SIG-M5 treated with dmso at 0.1 percent for 504 hours (cell line): Measurements from ENCODE around the gene SF3B4.

Source experiments
- DNase-seq: peaks from one replicate; lab custom pipeline; 2025; ENCODE audit not compliant: unreplicated experiment; lab: John Stamatoyannopoulos, UW

Gene SF3B4

GRCh38 chr1:149933208-149933607, 5.6 kb upstream of the SF3B4 start:
- no peak for DNase-seq

GRCh38 chr1:149932474-149932873, 4.9 kb upstream of the SF3B4 start:
- DNase-seq: no peak

DNA sequence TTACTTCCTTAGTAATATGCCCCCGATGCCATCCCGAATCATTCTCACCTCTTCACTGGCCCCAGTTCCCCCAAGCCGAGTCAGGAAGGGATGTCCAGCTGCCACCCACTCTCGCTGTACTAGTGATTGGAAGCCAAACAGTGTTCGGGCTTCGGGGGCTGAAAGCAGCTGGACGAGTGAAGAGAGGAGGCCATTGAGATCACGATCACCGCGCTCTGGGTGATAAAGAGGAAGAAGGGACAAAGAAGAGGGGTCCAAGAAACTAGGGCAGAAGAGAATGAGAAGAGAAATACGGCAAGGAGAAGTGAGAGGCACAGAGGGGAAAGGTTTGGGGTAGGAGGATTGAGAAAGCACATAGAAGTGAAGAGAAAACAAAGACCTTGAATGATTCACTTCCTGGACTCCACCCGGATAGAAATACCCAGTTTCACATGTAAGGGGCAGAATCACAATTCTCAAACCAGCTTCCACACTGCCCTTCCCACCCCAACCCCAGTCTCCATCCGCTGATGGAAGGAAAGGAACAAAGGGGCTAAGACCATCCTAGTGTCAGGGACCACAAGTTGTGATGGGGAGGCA, 3.7 kb upstream of the SF3B4 start:
- peak; percentile 97 for DNase-seq

- DNase-seq: no peak
Measured at GRCh38 chr1:149929856-149930255, 2.3 kb upstream of the SF3B4 start.

GRCh38 chr1:149928401-149928724, 760 bp upstream of the SF3B4 start:
- DNase-seq: peak; percentile 82

GRCh38 chr1:149927056-149927562, 494 bp downstream of the SF3B4 start:
- peak; percentile 31 for DNase-seq

DNA sequence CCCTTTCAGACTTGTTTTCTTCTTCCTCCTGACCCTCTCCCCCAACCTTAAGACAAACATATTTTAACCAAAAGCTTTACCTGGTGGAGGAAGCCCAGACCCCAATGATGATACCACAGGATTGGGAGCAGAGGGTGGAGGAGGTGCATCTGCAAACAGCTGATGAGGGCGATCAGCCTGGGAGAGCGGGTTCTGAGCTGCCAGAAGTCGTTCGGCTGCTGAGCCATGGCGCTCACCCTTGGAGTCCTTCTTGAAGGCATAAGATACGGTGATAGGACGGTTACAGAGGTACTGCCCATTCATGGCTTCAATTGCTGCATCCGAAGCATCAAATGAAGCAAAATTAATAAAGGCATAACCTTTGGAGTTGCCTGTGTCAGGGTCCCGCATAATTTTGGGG, 1.3 kb downstream of the SF3B4 start:
- DNase-seq: no peak

DNA sequence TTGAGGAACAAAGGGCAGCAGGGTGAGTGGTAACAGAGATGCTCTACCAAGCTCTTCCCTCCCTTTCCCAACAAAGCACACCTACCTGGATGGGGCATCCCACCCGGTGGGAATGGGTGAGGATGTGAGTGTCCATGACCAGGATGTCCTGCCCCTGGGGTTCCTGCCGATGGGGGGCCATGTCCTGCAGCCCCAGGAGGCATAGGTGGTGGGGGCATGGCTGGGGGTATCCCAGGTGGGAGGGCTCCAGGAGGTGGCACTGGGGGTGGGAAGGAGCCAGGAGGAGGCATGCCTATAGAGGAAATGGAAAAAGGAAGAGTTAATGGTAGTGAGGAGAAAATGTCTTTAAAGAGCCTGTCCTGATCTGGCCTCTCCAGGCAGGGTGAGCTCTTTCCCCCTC, 1.9 kb downstream of the SF3B4 start:
- no peak for DNase-seq

DNA sequence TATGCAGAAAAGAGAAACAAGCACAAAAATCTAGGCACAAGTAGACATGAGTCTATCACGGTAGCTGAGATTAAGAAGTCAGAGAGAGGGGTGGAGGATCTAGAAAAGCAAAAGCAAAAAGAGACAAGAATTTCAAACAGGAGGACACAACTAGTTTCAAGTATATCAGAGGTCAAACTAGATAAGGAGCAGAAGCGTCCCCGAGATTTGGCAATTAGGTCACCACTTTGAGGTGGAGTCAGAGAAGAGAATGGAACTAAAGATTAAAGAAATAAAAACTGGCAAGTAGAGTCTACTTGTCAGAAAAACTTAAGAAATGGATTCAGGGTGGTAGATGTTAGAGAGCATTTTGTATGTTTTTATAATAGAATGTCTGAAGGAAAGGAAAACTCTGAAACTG, 2.3 kb downstream of the SF3B4 start:
- no peak for DNase-seq

- DNase-seq: no peak
Measured at GRCh38 chr1:149923626-149924025, 4.0 kb downstream of the SF3B4 start.

DNA sequence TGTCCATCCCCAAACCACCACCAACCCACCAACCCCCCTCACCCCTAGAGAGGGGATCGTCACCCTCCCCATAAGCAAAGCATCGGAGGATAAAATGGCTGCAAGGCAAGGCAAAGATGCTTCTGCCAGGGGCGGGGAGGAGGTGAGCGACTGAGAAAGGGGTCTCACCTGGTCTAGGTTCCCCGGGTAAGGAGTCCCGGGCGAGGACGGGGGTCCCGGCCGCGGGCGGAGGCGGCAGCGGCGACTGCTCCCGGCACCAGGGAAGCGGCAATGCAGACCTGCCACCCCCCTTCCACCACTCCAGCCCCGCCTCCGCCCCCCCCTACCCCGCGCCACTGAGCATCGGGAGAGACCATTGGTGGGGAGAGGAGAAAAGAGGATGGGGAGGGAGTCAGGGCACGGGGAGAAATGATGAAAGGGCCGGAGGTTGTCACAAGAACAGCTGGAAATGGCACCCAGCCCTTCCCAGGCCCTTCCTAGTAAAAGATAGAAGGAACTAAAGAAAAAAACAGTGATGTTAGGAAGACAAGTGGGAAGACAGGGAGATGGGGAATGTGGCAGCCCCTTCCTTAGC, 9.9 kb downstream of the SF3B4 start, which contains the start of gene SV2A:
Gene SV2A (minus strand): TSS at position 274 of the 574 bp plus-strand sequence. CDS start 4,004 bp downstream, outside the sequence.
- peak; percentile 57 for DNase-seq

DNA sequence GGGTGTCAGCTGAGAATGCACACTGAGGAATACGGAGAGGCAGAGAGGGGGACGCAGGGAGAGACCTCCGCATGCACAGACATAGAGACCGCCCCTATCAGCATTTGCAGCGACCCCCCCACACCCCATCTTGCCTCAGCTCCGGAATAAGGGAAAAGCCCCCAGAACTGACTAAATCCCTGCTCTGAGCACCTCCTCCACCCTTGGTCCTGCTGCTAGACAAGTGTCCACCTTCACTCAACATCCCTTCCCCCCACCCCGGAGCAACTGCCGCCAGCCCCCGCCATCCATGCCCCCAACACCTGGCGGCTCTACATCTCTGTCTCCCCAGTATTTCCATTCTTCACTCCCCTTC, 10.7 kb downstream of the SF3B4 start:
- no peak for DNase-seq

DNA sequence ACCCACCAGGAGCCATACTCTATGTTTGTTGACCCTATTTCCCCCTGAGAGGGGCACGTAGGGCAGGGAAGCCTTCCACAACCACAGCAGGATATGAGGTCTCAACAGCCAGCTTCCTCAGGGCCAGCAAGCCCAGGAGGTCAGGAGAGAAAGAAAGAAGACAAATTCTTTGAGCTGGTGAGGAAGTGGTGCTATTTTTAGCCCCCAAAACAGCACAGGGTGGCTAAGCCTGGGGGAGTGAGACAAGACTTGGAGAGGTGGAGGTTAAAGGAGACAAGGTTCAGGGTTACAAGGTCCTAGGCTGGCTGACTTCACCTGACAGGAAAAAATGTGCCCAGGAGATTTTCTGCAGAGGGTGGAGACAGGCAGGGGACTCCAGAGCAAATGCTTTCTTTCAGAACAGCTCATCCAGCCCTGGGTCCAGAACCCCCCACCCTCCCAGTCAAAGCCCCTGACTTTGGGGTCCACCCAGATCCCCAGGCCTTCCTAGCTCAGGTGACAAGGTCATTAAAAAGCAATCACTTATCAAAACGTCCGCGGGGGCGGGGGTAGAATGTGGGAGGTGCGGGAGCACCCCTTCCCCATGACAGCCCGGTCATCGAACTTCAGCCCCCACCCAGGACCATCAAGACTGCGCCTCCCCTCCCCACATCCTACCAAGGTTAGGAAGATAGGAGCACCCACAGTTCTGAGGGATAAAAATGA, 11.3 kb downstream of the SF3B4 start:
- DNase-seq: no peak

DNA sequence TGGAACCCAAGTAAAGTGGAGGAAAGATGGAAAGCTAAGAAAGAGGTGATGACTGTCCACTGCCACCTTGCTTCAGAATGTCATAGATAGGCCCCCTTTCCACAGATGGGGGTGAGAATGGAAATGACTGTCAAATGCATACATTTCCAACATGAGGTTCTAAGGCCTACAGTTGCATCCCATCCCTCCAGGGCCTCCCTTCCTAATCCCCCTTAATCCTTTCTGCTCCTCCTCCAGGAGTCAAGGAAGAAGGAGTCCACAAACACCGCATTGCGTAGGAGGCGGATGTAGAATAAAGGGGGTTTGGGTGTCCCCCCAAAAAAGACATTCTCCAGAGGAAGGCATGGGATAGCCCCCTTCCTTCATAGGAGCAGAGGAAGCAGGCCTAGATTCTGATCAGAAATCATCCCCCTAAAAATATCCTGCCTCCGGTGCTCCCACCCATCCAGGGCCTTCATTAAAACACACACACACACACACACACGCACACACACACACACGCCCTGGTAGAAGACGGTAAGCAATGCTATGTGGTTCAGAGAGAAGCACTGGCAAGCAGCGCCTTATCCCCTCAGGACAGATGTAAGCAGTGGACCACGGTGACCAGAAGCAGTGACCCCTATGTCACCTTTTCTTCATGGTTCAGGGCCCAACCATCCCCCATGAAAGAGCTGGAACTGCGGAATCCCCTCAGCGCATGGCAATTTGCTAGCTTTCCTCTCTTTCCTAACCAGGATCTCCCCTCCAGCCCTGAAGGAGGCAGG, 12.0 kb downstream of the SF3B4 start:
- DNase-seq: no peak

- DNase-seq: no peak
Measured at GRCh38 chr1:149914545-149914944, 13.1 kb downstream of the SF3B4 start.

- DNase-seq: no peak
Measured at GRCh38 chr1:149906570-149907075, 21.0 kb downstream of the SF3B4 start.

- DNase-seq: no peak
Measured at GRCh38 chr1:149903836-149904491, 23.6 kb downstream of the SF3B4 start.

GRCh38 chr1:149899460-149900284, 27.9 kb downstream of the SF3B4 start, which contains the start of gene BOLA1:
TSS of gene BOLA1 (plus strand) at chr1:149899568. CDS start at chr1:149900060, 492 bp downstream.
- peak; percentile 94 for DNase-seq

DNA sequence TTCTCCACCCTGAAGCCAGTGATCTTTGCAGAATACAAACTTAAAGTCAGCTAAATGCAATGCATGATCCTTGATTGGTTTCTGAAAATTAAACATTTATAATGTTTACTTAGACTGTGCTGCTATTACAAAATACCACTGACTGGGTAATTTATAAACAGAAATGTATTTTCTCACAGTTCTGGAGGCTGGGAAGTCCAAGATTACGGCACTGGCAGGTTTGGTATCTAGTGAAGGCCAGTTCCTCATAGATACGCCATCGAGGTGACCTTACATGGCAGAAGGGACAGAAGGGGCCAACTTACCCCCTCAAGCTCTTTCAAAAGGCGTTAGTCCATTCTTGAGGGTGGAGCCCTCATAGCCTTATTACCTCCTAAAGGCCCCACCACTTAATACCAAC, 31.0 kb downstream of the SF3B4 start:
- DNase-seq: no peak

DNA sequence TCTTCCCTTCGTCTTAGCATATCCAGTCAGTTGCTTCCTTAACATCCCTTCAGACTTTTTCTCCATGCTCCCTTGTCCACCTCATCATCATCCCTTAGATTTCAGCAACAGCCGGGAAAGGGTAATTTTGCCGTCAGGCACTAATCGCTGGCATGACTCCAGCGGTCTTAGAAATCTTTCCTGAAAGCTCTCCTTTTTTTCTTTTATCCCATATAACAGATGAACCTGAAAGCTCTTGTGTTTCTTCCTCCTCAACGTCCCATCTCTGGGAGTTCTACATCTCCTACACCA, 38.7 kb downstream of the SF3B4 start:
- peak; percentile 66 for DNase-seq
